NCI-H345 treated with DMSO at 0.1 percent for 48 hours (cell line): ENCODE results near the gene CERT1.

ENCODE experiments used
- DNase-seq: peaks from one replicate; lab custom pipeline; 2025; ENCODE audit not compliant: unreplicated experiment; lab: John Stamatoyannopoulos, UW

The CERT1 gene

GRCh38 chr5:75412111-75412990 is 99.1 kb downstream of the CERT1 start:
- DNase-seq = no peak

GRCh38 chr5:75405296-75405695 is 106.1 kb downstream of the CERT1 start:
- DNase-seq = no peak

- DNase-seq = no peak
These were observed 116.2 kb downstream of the CERT1 start for GRCh38 chr5:75395277-75395676.

GRCh38 chr5:75389430-75389829 is 122.0 kb downstream of the CERT1 start:
- DNase-seq = no peak

- no peak for DNase-seq
These were observed 123.6 kb downstream of the CERT1 start for GRCh38 chr5:75387806-75388205.

GRCh38 chr5:75384218-75384617 is 127.2 kb downstream of the CERT1 start:
- no peak for DNase-seq

GRCh38 chr5:75381456-75381855 is 130.0 kb downstream of the CERT1 start:
- DNase-seq = no peak

GRCh38 chr5:75380099-75380498 is 131.3 kb downstream of the CERT1 start:
- no peak for DNase-seq

GRCh38 chr5:75375414-75375813 is 136.0 kb downstream of the CERT1 start:
- DNase-seq = no peak

GRCh38 chr5:75374394-75374814 is 137.0 kb downstream of the CERT1 start:
- no peak for DNase-seq

GRCh38 chr5:75373862-75374261 is 137.6 kb downstream of the CERT1 start:
- DNase-seq = no peak

GRCh38 chr5:75368391-75368790 is 143.0 kb downstream of the CERT1 start:
- no peak for DNase-seq

GRCh38 chr5:75367401-75367800 is 144.0 kb downstream of the CERT1 start:
- DNase-seq = no peak

GRCh38 chr5:75366787-75367186 is 144.6 kb downstream of the CERT1 start:
- DNase-seq = no peak

GRCh38 chr5:75365740-75366139 is 145.7 kb downstream of the CERT1 start:
- no peak for DNase-seq

GRCh38 chr5:75364571-75365280 is 146.7 kb downstream of the CERT1 start:
- no peak for DNase-seq

GRCh38 chr5:75363726-75364495 is 147.5 kb downstream of the CERT1 start:
- no peak for DNase-seq

- no peak for DNase-seq
These were observed 148.3 kb downstream of the CERT1 start for GRCh38 chr5:75363111-75363510.

- DNase-seq = no peak
These were observed 148.9 kb downstream of the CERT1 start for GRCh38 chr5:75362474-75362975.

- no peak for DNase-seq
These were observed 150.1 kb downstream of the CERT1 start for GRCh38 chr5:75361310-75361709.

- no peak for DNase-seq
These were observed 153.3 kb downstream of the CERT1 start for GRCh38 chr5:75358117-75358516.
